ENCODE measurements around the gene ACSL1. TPM values are rescaled to one million over a fixed set of nuclear protein-coding genes. Genes with fewer than 3 reads are reported as not detected.

ACSL1 gene
- total RNA-seq, 2 experiments from 2014 or later, result 24.3 to 32.9 TPM

DNA sequence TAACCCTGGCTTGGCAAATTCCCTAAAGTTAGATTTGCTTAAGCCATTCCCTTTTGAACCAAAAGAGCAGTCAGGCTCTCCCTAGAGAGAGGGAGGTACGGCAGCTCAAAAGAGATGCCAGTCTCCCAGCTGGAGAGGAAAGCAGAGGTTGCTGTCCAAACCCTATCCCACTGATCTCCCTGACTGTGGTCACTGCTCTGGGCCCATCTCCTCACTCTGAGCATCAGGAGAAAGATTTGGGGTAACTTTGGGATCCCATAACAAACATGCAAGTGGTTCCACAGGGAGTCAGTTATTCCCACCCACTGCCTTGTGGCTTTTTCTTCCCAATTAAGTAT lies 17.1 kb downstream of the ACSL1 start:
- no TSS peak for BruUV-seq (replicated peaks)
- H2AFZ ChIP-seq (ENCODE audit: low read length), result no peak overlapping the region
- no peak overlapping the region for H3K4me2 ChIP-seq (ENCODE audit: low read length)
- H3K27ac ChIP-seq (ENCODE audit: low read depth, low read length, poor library complexity, severe bottlenecking), result no peak overlapping the region
- H3K9me3 ChIP-seq (ENCODE audit: low read length), result no peaks in the 10 kb centered on the region
- no peaks in the 10 kb centered on the region for H3K36me3 ChIP-seq (ENCODE audit: insufficient read depth, low read length)
- intact Hi-C loops (cut with micrococcal nuclease; ENCODE audit: unreplicated experiment), result no loop called here
- H3K4me3 ChIP-seq (ENCODE audit: low read depth, low read length, poor library complexity, severe bottlenecking), result no peak overlapping the region
- no peaks in the 10 kb centered on the region for H3K9me2 ChIP-seq (ENCODE audit: insufficient read depth, low read length)
- peaks cover 25% of the 10 kb centered on the region for H3K4me1 ChIP-seq (ENCODE audit: insufficient read depth, low read length, poor library complexity, severe bottlenecking)
- H3K79me2 ChIP-seq (ENCODE audit: insufficient read depth, low read depth, low read length), result peaks cover 64% of the 10 kb centered on the region
- H4K20me1 ChIP-seq (ENCODE audit: insufficient read depth, low read length), result peaks cover 8% of the 10 kb centered on the region; the same call in 1 of the 2 replicates
- DNase-seq (ENCODE audit: low spot score), result no peak
- TF ChIP-seq, protein P1, sequence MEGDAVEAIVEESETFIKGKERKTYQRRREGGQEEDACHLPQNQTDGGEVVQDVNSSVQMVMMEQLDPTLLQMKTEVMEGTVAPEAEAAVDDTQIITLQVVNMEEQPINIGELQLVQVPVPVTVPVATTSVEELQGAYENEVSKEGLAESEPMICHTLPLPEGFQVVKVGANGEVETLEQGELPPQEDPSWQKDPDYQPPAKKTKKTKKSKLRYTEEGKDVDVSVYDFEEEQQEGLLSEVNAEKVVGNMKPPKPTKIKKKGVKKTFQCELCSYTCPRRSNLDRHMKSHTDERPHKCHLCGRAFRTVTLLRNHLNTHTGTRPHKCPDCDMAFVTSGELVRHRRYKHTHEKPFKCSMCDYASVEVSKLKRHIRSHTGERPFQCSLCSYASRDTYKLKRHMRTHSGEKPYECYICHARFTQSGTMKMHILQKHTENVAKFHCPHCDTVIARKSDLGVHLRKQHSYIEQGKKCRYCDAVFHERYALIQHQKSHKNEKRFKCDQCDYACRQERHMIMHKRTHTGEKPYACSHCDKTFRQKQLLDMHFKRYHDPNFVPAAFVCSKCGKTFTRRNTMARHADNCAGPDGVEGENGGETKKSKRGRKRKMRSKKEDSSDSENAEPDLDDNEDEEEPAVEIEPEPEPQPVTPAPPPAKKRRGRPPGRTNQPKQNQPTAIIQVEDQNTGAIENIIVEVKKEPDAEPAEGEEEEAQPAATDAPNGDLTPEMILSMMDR (conservative IDR thresholded peaks at IDR 0.05; ENCODE audit: low read length), result no peak
- no peak for TF ChIP-seq EZH2phosphoT487 (IDR thresholded peaks at IDR 0.05; ENCODE audit: borderline replicate concordance, low read depth, low read length)
- ChIA-PET CTCF (ENCODE audit: unreplicated experiment) (no interaction called here), POLR2A (no interaction called here)

DNA sequence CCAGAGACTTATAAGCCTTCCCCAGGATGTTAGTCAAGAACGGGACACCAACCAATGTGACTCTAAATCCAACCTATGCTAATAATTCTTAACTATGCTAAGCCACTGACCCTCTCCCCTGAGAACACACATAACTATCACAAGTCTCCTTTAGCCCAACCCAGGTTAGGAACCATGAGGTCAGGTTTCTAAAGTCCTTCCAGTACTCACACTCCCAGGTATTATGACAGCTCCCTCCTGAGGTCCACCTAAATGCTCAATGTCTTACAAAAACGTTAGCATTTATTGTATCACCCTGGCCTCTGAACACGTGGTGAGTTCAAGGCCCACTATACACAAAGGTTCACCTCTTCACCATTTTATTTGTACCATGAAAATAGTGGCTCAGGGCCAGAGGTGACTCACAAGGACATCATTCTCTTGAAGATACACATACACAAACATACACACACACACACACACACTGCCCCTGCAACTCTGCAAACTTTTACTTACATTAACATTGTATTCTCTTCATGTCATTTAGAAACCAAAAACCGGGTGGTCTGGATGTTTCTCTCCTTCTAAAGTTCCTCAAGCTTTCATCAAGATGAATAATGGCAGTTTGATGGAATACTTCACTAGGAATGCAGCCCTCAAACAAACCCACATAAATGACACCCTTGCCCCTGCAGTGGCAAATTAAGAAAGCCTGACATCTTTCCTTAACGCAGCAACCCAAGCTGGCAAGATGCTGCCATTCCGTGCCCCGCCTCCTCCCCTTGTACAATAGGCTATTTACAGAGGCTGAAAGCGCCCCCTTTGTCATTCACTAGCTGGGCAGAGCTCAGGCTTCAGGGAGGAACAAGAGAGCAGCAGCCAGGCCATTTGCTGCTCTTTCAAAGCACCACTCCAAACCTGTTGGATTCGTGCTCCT lies 17.7 kb downstream of the ACSL1 start:
- CTCF ChIA-PET (ENCODE audit: unreplicated experiment), result no interaction called here
- intact Hi-C loops (cut with micrococcal nuclease; ENCODE audit: unreplicated experiment), result no loop called here
- Histone ChIP-seq H3K4me1 (ENCODE audit: insufficient read depth, low read length, poor library complexity, severe bottlenecking) (peaks cover 25% of the 10 kb centered on the region), H2AFZ (ENCODE audit: low read length) (no peak overlapping the region), H3K9me3 (ENCODE audit: low read length) (no peaks in the 10 kb centered on the region), H3K4me2 (ENCODE audit: low read length) (no peak overlapping the region), H3K4me3 (ENCODE audit: low read depth, low read length, poor library complexity, severe bottlenecking) (no peak overlapping the region), H4K20me1 (ENCODE audit: insufficient read depth, low read length) (peaks cover 12% of the 10 kb centered on the region; the same call in 1 of the 2 replicates), H3K36me3 (ENCODE audit: insufficient read depth, low read length) (no peaks in the 10 kb centered on the region), H3K27ac (ENCODE audit: low read depth, low read length, poor library complexity, severe bottlenecking) (no peak overlapping the region), H3K9me2 (ENCODE audit: insufficient read depth, low read length) (no peaks in the 10 kb centered on the region), H3K79me2 (ENCODE audit: insufficient read depth, low read depth, low read length) (peaks cover 58% of the 10 kb centered on the region)
- BruUV-seq (replicated peaks), result no TSS peak
- DNase-seq (ENCODE audit: low spot score), result no peak
- POLR2A ChIA-PET, result interaction anchor here (0.5 kb wide), 1 partner anchor 86 kb away, joined by 5 read pairs; no protein-coding TSS in a partner anchor
- no peak for TF ChIP-seq EZH2phosphoT487 (IDR thresholded peaks at IDR 0.05; ENCODE audit: borderline replicate concordance, low read depth, low read length)
- TF ChIP-seq, protein P1 (conservative IDR thresholded peaks at IDR 0.05; ENCODE audit: low read length), result no peak

DNA sequence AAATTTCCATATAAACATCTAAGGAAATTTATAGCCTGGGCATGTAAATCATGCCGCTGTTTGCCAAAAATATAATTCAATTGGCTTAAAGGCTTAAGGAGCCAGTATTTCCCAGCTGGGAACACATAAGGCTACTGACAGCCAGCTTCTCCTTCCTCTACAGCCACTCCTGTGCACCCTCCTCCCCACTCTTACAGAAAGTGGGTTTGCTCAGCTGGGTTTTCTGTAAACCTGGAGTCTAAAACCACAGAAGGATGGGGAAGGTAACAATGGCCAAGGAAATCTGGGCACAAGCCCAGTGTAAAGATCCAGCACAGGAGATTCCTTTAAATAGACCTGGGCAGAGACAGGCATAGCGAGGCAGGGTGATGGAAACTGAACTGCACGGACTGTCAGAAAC lies 18.5 kb downstream of the ACSL1 start:
- POLR2A ChIA-PET, result interaction anchor here (0.5 to 1.3 kb wide), 3 partner anchors 15 to 193 kb away, joined by 3 to 5 read pairs (median 4); no protein-coding TSS in a partner anchor
- DNase-seq (ENCODE audit: low spot score), result no peak
- Histone ChIP-seq H3K9me2 (ENCODE audit: insufficient read depth, low read length) (no peaks in the 10 kb centered on the region), H3K27ac (ENCODE audit: low read depth, low read length, poor library complexity, severe bottlenecking) (no peak overlapping the region), H2AFZ (ENCODE audit: low read length) (no peak overlapping the region), H4K20me1 (ENCODE audit: insufficient read depth, low read length) (peaks cover 9% of the 10 kb centered on the region; the same call in 1 of the 2 replicates), H3K79me2 (ENCODE audit: insufficient read depth, low read depth, low read length) (peaks cover 50% of the 10 kb centered on the region; the same call in 1 of the 2 replicates), H3K36me3 (ENCODE audit: insufficient read depth, low read length) (no peaks in the 10 kb centered on the region), H3K4me1 (ENCODE audit: insufficient read depth, low read length, poor library complexity, severe bottlenecking) (peaks cover 19% of the 10 kb centered on the region), H3K9me3 (ENCODE audit: low read length) (no peaks in the 10 kb centered on the region), H3K4me3 (ENCODE audit: low read depth, low read length, poor library complexity, severe bottlenecking) (no peak overlapping the region), H3K4me2 (ENCODE audit: low read length) (no peak overlapping the region)
- TF ChIP-seq, protein P1 (conservative IDR thresholded peaks at IDR 0.05; ENCODE audit: low read length), result no peak
- TF ChIP-seq EZH2phosphoT487 (IDR thresholded peaks at IDR 0.05; ENCODE audit: borderline replicate concordance, low read depth, low read length), result no peak
- intact Hi-C loops (cut with micrococcal nuclease; ENCODE audit: unreplicated experiment), result no loop called here
- BruUV-seq (replicated peaks), result no TSS peak
- CTCF ChIA-PET (ENCODE audit: unreplicated experiment), result no interaction called here

Measured in OCI-LY7 (cell line).